H1 (cell line): ENCODE results near the gene NOC4L. TPM values are rescaled to one million over a fixed set of nuclear protein-coding genes. Genes with fewer than 3 reads are reported as not detected.
A peak's percentile ranks its signal among the peaks of the same experiment; 100 is the strongest.

Source experiments
- CTCF ChIA-PET: fragments of 300-600 bp; sonication (Branson Sonifier 250); formaldehyde crosslinking; loops from one replicate; lab custom pipeline; 2021; ENCODE audit not compliant: partially characterized antibody; lab: Charles Lee
- POLR2A ChIA-PET: fragments of 300-600 bp; sonication (Branson Sonifier 250); formaldehyde crosslinking; loops from one replicate; lab custom pipeline; 2021; ENCODE audit warnings: inconsistent platforms; ENCODE audit not compliant: partially characterized antibody; lab: Charles Lee
- DNase-seq, 2 experiments: peaks; one replicate each; pipeline versions ENCODE4 v3.0.0 to v3.0.0-alpha.2; 2010 to 2022; ENCODE audit warnings: low spot score in 2 of 2, low read depth in 1 of 2, mixed read lengths in 1 of 2
- FAIRE-seq: peaks from 2 replicates; lab custom pipeline; 2011; peaks lifted over from hg19 to GRCh38; lab: Jason Lieb, UNC
- H2AFZ ChIP-seq: 2 replicates; pipeline ENCODE4 v1.8.1; 2012; ENCODE audit warnings: low read length, inconsistent platforms
- H2AK5ac ChIP-seq: 2 replicates; pipeline ENCODE4 v1.6.1; 2013; ENCODE audit warnings: low read depth, low read length
- H2BK120ac ChIP-seq: replicated peaks from 2 replicates; pipeline ENCODE3; 2013; ENCODE audit warnings: low read depth, low read length, inconsistent platforms
- H2BK12ac ChIP-seq: 2 replicates; pipeline ENCODE4 v1.6.1; 2013; ENCODE audit warnings: low read depth, low read length
- H2BK15ac ChIP-seq: 2 replicates; pipeline ENCODE4 v1.6.1; 2013; ENCODE audit warnings: low read length
- H2BK20ac ChIP-seq: 2 replicates; pipeline ENCODE4 v1.6.1; 2013; ENCODE audit warnings: low read length
- H2BK5ac ChIP-seq: 2 replicates; pipeline ENCODE4 v1.6.1; 2013; ENCODE audit warnings: low read depth, low read length
- H3K14ac ChIP-seq: 2 replicates; pipeline ENCODE4 v1.6.1; 2013; ENCODE audit warnings: inconsistent platforms; ENCODE audit not compliant: insufficient read length
- H3K18ac ChIP-seq: 2 replicates; pipeline ENCODE4 v1.6.1; 2013; ENCODE audit warnings: low read length; ENCODE audit errors: extremely low read depth
- H3K23ac ChIP-seq: 2 replicates; pipeline ENCODE4 v1.6.1; 2013; ENCODE audit warnings: inconsistent platforms; ENCODE audit not compliant: insufficient read length
- H3K23me2 ChIP-seq: 2 replicates; pipeline ENCODE4 v1.6.1; 2013; ENCODE audit warnings: low read depth, low read length
- H3K27ac ChIP-seq: 2 replicates; pipeline ENCODE4 v1.6.1; 2011; ENCODE audit warnings: low read depth, low read length, inconsistent platforms
- H3K27me3 ChIP-seq, 4 experiments: replicated peaks in 1 of 4; 1 replicate in 1 of 4; 2 replicates in 3 of 4; pipeline versions ENCODE4 v1.6.1 to v1.8.1; 2011 to 2013; ENCODE audit warnings: low read length in 3 of 4, mild to moderate bottlenecking in 3 of 4, inconsistent platforms in 2 of 4, mixed read lengths in 2 of 4, moderate library complexity in 1 of 4; ENCODE audit not compliant: control insufficient read depth in 3 of 4, insufficient read depth in 3 of 4; ENCODE audit errors: extremely low read depth in 1 of 4
- H3K36me3 ChIP-seq, 4 experiments: 2 replicates each; pipeline versions ENCODE4 v1.6.1 to v1.8.1; 2011 to 2013; ENCODE audit warnings: mild to moderate bottlenecking in 4 of 4, low read length in 3 of 4, moderate library complexity in 2 of 4, control low read depth in 1 of 4, inconsistent platforms in 1 of 4; ENCODE audit not compliant: insufficient read depth in 4 of 4, control insufficient read depth in 2 of 4
- H3K4ac ChIP-seq: replicated peaks from 2 replicates; pipeline ENCODE3; 2013; ENCODE audit warnings: low read length, low read depth, mixed read lengths, inconsistent platforms; ENCODE audit not compliant: insufficient read length
- H3K4me1 ChIP-seq, 4 experiments: replicated peaks in 1 of 4; 1 replicate in 1 of 4; 2 replicates in 3 of 4; pipeline versions ENCODE4 v1.6.1 to v1.8.1; 2011 to 2013; ENCODE audit warnings: low read length in 3 of 4, inconsistent platforms in 2 of 4, mixed read lengths in 1 of 4; ENCODE audit not compliant: insufficient read depth in 4 of 4, control insufficient read depth in 3 of 4
- H3K4me2 ChIP-seq, 2 experiments: 2 replicates each; pipeline versions ENCODE4 v1.6.1 to v1.8.1; 2011 to 2013; ENCODE audit warnings: low read depth in 2 of 2, low read length in 2 of 2, control low read depth in 1 of 2, inconsistent platforms in 1 of 2, mild to moderate bottlenecking in 1 of 2; ENCODE audit not compliant: insufficient read depth in 1 of 2
- H3K4me3 ChIP-seq, 4 experiments: fragments of 200-600, 300-600 bp in 1 of 4; sonication (generic), shearing (Covaris generic), sonication (Bioruptor Twin) in 1 of 4; 2 replicates each; pipeline versions ENCODE4 v1.5.1 to v1.8.1; 2011 to 2016; ENCODE audit warnings: low read length in 4 of 4, low read depth in 3 of 4, control low read depth in 2 of 4, inconsistent platforms in 2 of 4, mild to moderate bottlenecking in 2 of 4, mixed read lengths in 1 of 4, moderate library complexity in 1 of 4; ENCODE audit not compliant: insufficient read depth in 2 of 4; ENCODE audit errors: extremely low read depth in 1 of 4
- H3K56ac ChIP-seq: replicated peaks from 2 replicates; pipeline ENCODE3; 2013; ENCODE audit warnings: low read depth, mild to moderate bottlenecking, mixed read lengths, low read length, inconsistent platforms; ENCODE audit not compliant: insufficient read length
- H3K79me1 ChIP-seq: 2 replicates; pipeline ENCODE4 v1.6.1; 2013; ENCODE audit warnings: low read depth, low read length, control low read depth
- H3K79me2 ChIP-seq, 2 experiments: 2 replicates each; pipeline versions ENCODE4 v1.6.1 to v1.8.1; 2012 to 2013; ENCODE audit warnings: low read length in 2 of 2, mild to moderate bottlenecking in 2 of 2, inconsistent platforms in 1 of 2; ENCODE audit not compliant: insufficient read depth in 2 of 2, control insufficient read depth in 1 of 2
- H3K9ac ChIP-seq, 4 experiments: replicated peaks in 1 of 4; 1 replicate in 1 of 4; 2 replicates in 3 of 4; pipeline versions ENCODE4 v1.6.1 to v1.8.1; 2011 to 2013; ENCODE audit warnings: low read depth in 3 of 4, low read length in 3 of 4, control low read depth in 2 of 4, mild to moderate bottlenecking in 2 of 4, moderate library complexity in 2 of 4, inconsistent platforms in 1 of 4; ENCODE audit errors: extremely low read depth in 1 of 4
- H3K9me3 ChIP-seq, 2 experiments: 2 replicates each; pipeline versions ENCODE4 v1.6.1 to v1.8.1; 2012 to 2013; ENCODE audit warnings: mild to moderate bottlenecking in 2 of 2, moderate library complexity in 2 of 2, control low read depth in 1 of 2, inconsistent platforms in 1 of 2, low read depth in 1 of 2, low read length in 1 of 2, mixed read lengths in 1 of 2; ENCODE audit not compliant: insufficient read depth in 2 of 2
- H4K20me1 ChIP-seq, 2 experiments: replicated peaks in 1 of 2; 2 replicates each; pipeline versions ENCODE3 to v1.8.1; 2011 to 2013; ENCODE audit warnings: inconsistent platforms in 2 of 2, low read length in 2 of 2, mild to moderate bottlenecking in 1 of 2; ENCODE audit not compliant: insufficient read depth in 2 of 2, control insufficient read depth in 1 of 2
- H4K5ac ChIP-seq: 2 replicates; pipeline ENCODE4 v1.6.1; 2013; ENCODE audit warnings: low read length, low read depth, mixed read lengths, inconsistent platforms; ENCODE audit not compliant: insufficient read length
- H4K8ac ChIP-seq: 2 replicates; pipeline ENCODE4 v1.8.0; 2013; ENCODE audit warnings: mild to moderate bottlenecking, moderate library complexity, low read length, inconsistent platforms; ENCODE audit not compliant: insufficient read depth; ENCODE audit errors: extremely low read depth
- H4K91ac ChIP-seq: replicated peaks from 2 replicates; pipeline ENCODE3; 2013; ENCODE audit warnings: low read length, mixed read lengths, inconsistent platforms; ENCODE audit not compliant: insufficient read length
- CBX5 ChIP-seq: fragments of 300-800, 300-1000 bp; sonication (generic); IDR thresholded peaks from 2 replicates; pipeline ENCODE4 v1.7.1; 2016; ENCODE audit warnings: antibody characterized with exemption, low read length, low read depth
- CEBPB ChIP-seq: IDR thresholded peaks from 2 replicates; pipeline ENCODE4 v1.6.1; 2012; ENCODE audit warnings: low read depth, low read length
- CHD2 ChIP-seq: IDR thresholded peaks from 2 replicates; pipeline ENCODE4 v1.6.1; 2012; ENCODE audit warnings: low read length, improper control_type of control experiment
- EGR1 ChIP-seq: IDR thresholded peaks from 2 replicates; pipeline ENCODE4 v1.6.1; 2011; ENCODE audit warnings: low read depth, low read length, borderline replicate concordance
- NANOG ChIP-seq: IDR thresholded peaks from 2 replicates; pipeline ENCODE4 v1.6.1; 2011; ENCODE audit warnings: low read length, low read depth, mild to moderate bottlenecking, inconsistent platforms; ENCODE audit not compliant: insufficient read depth, poor library complexity, severe bottlenecking
- RAD21 ChIP-seq, 2 experiments: IDR thresholded peaks in 1 of 2; conservative IDR thresholded peaks in 1 of 2; 2 replicates each; pipeline ENCODE4 v1.6.1; 2011; ENCODE audit warnings: low read depth in 2 of 2, low read length in 2 of 2, improper control_type of control experiment in 1 of 2, inconsistent platforms in 1 of 2, mild to moderate bottlenecking in 1 of 2, moderate library complexity in 1 of 2
- RBBP5 ChIP-seq: IDR thresholded peaks from 2 replicates; pipeline ENCODE4 v1.7.1; 2012; ENCODE audit warnings: low read depth, mild to moderate bottlenecking, inconsistent platforms, low read length, moderate library complexity, borderline replicate concordance
- RFX5 ChIP-seq: IDR thresholded peaks from 2 replicates; pipeline ENCODE4 v1.6.1; 2011; ENCODE audit warnings: low read depth, low read length, improper control_type of control experiment, borderline replicate concordance
- SP4 ChIP-seq: IDR thresholded peaks from 2 replicates; pipeline ENCODE4 v1.6.1; 2012; ENCODE audit warnings: low read length, inconsistent platforms
- YY1 ChIP-seq: IDR thresholded peaks from 2 replicates; pipeline ENCODE4 v1.6.1; 2011; ENCODE audit warnings: low read depth, mild to moderate bottlenecking, low read length
- WGBS, 2 experiments: shearing (Covaris generic) in 1 of 2; methylation state at CpG; one replicate each; pipeline versions ENCODE4 v1.1.6 to v1.1.7; 2013 to 2015; ENCODE audit warnings: low lambda C conversion rate in 2 of 2, mixed read lengths in 2 of 2, inconsistent platforms in 1 of 2, low coverage in 1 of 2, missing lambda C conversion rate in 1 of 2; ENCODE audit not compliant: insufficient replicate concordance in 2 of 2, insufficient coverage in 1 of 2, insufficient read length in 1 of 2; ENCODE audit errors: extremely low coverage in 1 of 2, missing lambda C conversion rate in 1 of 2; 5-methylcytosine and 5-hydroxymethylcytosine counted together
- polyA plus RNA-seq, 7 experiments: library from polyadenylated mRNA; depleted of rRNA in 3 of 7; stranded (reverse) in 5 of 7; unstranded in 2 of 7; fragments of >200 nt in 5 of 7; fragments of 200-250 nt in 2 of 7; gene quantifications; 1 replicate in 5 of 7; 2 replicates in 1 of 7; 4 replicates in 1 of 7; pipeline versions ENCODE4 v1.2.1 to v1.2.3, GENCODE V29; 2011 to 2013; ENCODE audit warnings: missing spikeins in 2 of 7, mixed read lengths in 2 of 7
- total RNA-seq: library from RNA; stranded (reverse); fragmentation: NEBNext Ultra II Directional; extraction: Animal tissue kit (Norgen Biotek cat#: 25700); gene quantifications from 2 replicates; pipeline ENCODE4 v1.2.1, GENCODE V29; 2021

NOC4L gene
- total and polyA plus RNA-seq, 2 of the 8 experiments (the other 6 are each of a cell fraction or from before 2014, with no cell fraction given), result 26.8 to 40.3 TPM

GRCh38 chr12:132169376-132169775, 25.1 kb downstream of the NOC4L start:
- Histone ChIP-seq H4K91ac (no peak overlapping the region), H2AFZ (no peak overlapping the region), H4K20me1 (peaks cover 0 to 10% of the 10 kb centered on the region in 2 experiments), H2BK15ac (no peak overlapping the region), H2BK120ac (no peak overlapping the region), H3K27me3 (peaks cover 0 to 13% (median 11%) of the 10 kb centered on the region in 4 experiments; a peak in 5 of 7 replicates), H3K79me1 (no peaks in the 10 kb centered on the region), H3K56ac (no peak overlapping the region), H4K5ac (no peak overlapping the region), H3K4ac (no peak overlapping the region)
- WGBS, 2 experiments, result 91% methylated on average over 9 of the region's 17 CpGs; no CpG with 5 or more reads in 1 of the 2 experiments
- POLR2A ChIA-PET, result no interaction called here
- FAIRE-seq, result no peak
- TF ChIP-seq NANOG (no peak), RBBP5 (no peak), YY1 (no peak), CHD2 (no peak), CEBPB (no peak), EGR1 (no peak), RAD21 (IDR thresholded peaks at IDR 0.05 in 1 of 2, conservative IDR thresholded peaks at IDR 0.05 in 1 of 2; ENCODE audit: low read depth in 2 of 2, low read length in 2 of 2) (no peak), SP4 (no peak), RFX5 (no peak), CBX5 (no peak)
- TF ChIP-seq, all 59 proteins: peak for 0
- H2BK12ac ChIP-seq, result no peak overlapping the region
- H3K9me3 ChIP-seq, result no peaks in the 10 kb centered on the region
- no peak overlapping the region for H3K4me3 ChIP-seq
- DNase-seq, result no peak
- no peak overlapping the region for H3K23ac ChIP-seq
- H2BK20ac ChIP-seq, result no peak overlapping the region
- peak overlapping the region; percentile 5; the same call in 1 of the 2 replicates for H4K8ac ChIP-seq
- CTCF ChIA-PET, result no interaction called here
- no peak overlapping the region for H3K4me2 ChIP-seq
- no peaks in the 10 kb centered on the region for H3K36me3 ChIP-seq
- peaks cover 14% of the 10 kb centered on the region; the same call in 1 of the 2 replicates for H3K23me2 ChIP-seq
- no peak overlapping the region for H3K9ac ChIP-seq
- H3K18ac ChIP-seq, result no peak overlapping the region
- no peak overlapping the region for H2BK5ac ChIP-seq
- no peak overlapping the region for H3K27ac ChIP-seq
- H3K14ac ChIP-seq, result no peak overlapping the region
- no peaks in the 10 kb centered on the region for H3K4me1 ChIP-seq
- H3K79me2 ChIP-seq, result no peaks in the 10 kb centered on the region
- H2AK5ac ChIP-seq, result no peak overlapping the region
